Tongue (tissue), 2 donors: ENCODE data around the gene BRMS1. TPM values are rescaled to one million over a fixed set of nuclear protein-coding genes. Genes with fewer than 3 reads are reported as not detected.
A peak's percentile ranks its signal among the peaks of the same experiment; 100 is the strongest.

Experiments
- DNase-seq: peaks from one replicate; pipeline ENCODE4 v3.0.0-alpha.2; 2015
- total RNA-seq: library from RNA; depleted of rRNA; stranded (reverse); fragments of >200 nt; gene quantifications from one replicate; pipeline ENCODE4 v1.2.3, GENCODE V29; 2014

The BRMS1 gene
- total RNA-seq, 1 donor from 2014 or later = 23.6 TPM

GRCh38 chr11:66309475-66309874 lies 35.4 kb downstream of the BRMS1 start:
- DNase-seq = no peak

DNA sequence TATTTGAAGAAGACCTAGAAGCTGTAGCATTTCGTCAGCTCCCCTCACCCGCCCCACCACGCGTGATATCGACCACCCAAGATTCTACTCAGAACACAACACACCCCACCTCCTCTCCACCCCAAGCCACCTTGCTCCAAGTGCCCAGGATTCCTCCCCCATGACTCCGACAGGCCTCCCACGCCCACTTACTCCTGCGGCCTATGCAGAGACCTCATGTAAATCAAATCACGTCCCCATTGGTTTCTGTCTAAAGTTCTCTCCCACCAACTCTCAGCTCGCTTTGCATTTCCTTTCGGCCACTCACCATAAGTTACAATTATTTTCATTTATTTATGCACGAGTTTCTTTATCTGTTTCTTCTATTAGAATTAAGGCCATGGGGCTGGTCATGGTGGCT lies 42.2 kb downstream of the BRMS1 start:
- no peak for DNase-seq

DNA sequence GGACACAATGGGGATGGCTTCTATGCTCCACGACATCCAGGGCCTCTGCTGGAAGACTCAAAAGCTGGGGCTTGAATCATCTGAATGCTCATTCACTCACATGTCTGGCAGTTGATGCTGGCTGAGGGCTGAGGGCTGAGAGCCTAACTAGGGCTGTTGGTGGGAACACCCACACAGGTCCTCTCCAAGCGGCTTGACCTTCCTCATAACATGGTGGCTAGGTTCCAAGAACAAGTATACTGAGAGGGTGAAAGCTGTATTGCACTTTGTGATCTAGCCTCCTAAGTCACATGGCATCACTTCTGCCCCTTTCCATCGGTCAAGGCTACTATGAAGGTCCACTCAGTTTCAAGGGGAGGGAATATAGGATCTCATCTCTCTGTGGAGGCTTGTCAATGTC lies 45.7 kb downstream of the BRMS1 start:
- DNase-seq = no peak

- DNase-seq = no peak
Measured at GRCh38 chr11:66297610-66298009, 47.3 kb downstream of the BRMS1 start.

DNA sequence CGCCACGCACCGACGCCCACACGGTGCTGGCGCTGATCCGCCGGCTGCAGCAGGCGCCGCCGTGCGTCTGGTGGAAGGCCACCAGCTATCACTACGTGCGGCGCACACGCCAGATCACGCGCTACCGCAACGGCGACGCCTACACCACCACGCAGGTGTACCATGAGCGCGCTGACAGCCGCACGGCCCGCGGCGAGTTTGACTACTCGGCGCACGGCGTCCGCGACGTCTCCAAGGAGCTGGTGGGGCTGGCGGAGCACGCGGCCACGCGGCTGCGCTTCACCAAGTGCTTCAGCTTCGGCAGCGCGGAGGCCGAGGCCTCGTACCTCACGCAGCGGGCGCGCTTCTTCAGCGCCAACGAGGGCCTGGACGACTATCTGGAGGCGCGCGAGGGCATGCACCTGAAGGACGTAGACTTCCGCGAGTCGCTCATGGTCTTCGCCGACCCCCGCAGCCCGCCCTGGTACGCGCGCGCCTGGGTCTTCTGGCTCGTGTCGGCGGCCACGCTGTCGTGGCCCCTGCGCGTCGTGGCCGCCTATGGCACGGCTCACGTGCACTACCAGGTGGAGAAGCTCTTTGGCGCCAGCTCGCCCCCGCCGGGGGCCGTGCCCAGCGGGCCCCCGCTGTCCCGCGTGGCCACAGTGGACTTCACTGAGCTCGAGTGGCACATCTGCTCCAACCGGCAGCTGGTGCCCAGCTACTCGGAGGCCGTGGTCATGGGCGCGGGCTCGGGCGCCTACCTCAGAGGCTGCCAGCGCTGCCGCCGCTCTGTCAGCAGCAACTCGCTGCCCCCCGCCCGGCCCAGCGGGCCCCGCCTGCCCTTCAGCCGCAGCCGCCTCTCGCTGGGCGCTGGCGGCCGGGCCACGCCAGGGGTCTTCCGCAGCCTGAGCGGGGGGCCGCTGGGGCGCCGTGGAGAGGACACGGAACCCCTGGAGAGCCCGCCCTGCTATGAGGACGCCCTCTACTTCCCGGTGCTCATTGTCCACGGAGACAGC lies 50.0 kb downstream of the BRMS1 start:
- no peak for DNase-seq

DNA sequence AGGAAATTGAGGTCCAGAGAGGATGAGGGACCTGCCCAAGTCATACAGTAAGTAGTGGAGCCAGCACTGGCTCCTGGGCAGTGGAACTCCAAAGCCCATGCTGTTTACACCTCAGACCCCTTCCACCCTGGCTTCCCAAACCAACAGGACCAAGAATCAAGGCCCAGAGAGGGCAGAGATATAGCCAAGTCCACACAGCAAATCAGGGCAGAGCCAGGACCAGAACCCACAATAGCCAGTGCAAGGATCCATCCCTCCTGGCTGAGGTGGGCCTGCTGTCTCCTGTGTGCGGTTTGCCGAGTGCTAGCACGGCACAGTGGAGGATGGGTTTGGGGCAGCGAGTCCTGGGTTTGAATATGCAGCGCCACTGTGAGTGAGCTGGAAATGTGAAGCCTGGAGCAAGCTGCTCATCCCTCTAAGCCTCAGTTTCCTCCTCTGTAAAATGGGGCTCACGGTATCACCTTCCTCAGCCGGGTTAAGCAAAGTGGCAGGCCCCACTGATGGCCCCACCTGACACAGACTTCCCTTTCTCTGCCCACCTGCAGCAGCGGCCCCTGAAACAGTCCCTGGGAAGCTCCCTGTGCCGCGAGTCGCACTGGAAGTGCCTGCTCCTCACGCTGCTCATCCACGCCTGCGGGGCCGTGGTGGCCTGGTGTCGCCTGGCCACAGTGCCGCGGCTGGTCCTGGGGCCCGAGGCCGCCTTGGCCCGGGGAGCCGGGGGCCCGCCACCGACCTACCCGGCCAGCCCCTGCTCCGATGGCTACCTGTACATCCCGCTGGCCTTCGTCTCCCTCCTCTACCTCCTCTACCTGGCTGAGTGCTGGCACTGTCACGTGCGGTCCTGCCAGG lies 50.9 kb downstream of the BRMS1 start:
- no peak for DNase-seq

- DNase-seq = no peak
Measured at GRCh38 chr11:66293352-66293751, 51.6 kb downstream of the BRMS1 start.

DNA sequence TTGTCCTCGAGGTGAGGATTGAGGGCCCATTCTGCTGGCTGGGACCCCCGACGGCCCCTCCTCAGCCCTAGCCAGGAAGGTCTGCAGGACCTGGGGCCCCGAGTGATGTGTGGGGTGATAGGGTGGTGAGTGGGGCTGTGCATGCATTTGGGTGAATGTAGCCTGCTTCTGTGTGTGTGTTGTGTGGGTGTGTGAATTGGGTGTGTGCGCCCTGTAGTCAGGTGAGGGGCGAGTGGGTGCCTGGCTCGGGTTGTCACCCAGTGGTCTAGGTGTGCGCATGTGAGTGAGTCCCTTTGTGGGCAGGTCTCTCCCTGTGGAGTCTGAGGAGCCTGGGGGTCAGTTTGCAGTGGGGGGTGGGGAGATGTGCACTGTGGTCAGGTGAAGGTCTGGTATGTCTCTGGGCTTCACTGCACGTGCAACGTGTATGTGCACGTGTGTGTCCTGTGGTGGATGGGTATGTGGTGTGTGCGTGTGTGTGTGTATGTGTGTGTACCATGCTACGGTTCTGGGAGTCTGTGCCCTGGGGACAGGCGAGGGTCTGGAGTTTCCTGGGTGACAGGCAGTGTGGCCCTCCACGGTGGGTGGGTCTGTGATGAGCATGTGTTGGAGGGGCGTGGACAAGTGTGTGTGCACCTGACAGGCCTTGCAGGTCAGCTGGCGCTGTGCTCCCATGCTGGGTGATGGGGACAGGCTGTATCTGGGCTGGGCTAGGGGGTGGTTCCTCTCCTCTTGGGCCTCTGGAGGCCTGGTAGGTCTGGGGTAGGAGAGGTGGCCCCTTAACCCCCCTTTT lies 52.2 kb downstream of the BRMS1 start:
- DNase-seq = no peak

- DNase-seq = no peak
Measured at GRCh38 chr11:66291706-66292542, 53.0 kb downstream of the BRMS1 start, which contains the start of gene TMEM151A. Gene TMEM151A (plus strand): TSS chr11:66291894. CDS start chr11:66292014, 120 bp downstream.

DNA sequence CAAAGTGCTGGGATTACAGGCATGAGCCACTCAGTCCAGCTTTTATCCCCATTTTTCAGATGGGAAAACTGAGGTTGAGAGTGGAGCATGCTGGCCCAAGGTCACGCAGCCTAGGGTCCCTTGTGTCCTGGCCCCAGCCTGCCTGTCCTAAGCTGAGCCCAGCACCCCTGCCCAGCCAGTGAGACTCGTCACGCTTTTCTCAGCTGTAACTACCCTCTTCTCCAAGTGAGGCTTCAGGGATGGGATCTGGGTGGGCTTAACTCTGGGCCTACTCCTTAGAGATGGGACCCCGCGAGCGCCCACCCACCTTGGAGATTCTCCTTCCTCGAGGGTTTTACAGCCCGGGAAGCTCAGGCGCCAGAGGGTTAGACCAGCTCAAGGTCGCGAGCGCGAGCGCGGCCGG lies 53.6 kb downstream of the BRMS1 start:
- DNase-seq = no peak

DNA sequence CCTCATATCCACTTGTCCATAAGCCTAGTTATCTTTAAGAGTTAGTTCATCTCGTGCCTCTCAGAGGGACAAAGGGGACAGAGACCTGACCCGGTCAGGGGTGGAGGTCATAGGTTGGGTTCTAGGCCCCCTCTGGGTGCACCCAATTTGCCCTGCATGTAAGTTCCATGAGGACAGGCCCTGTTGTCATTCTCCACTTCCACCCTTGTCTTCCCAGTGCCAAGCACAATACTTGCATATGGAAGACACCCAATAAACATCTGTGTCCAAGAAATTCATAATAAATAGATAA lies 54.6 kb downstream of the BRMS1 start:
- DNase-seq = no peak

- peak; percentile 92 for DNase-seq
Measured at GRCh38 chr11:66289548-66290329, 55.2 kb downstream of the BRMS1 start.

DNA sequence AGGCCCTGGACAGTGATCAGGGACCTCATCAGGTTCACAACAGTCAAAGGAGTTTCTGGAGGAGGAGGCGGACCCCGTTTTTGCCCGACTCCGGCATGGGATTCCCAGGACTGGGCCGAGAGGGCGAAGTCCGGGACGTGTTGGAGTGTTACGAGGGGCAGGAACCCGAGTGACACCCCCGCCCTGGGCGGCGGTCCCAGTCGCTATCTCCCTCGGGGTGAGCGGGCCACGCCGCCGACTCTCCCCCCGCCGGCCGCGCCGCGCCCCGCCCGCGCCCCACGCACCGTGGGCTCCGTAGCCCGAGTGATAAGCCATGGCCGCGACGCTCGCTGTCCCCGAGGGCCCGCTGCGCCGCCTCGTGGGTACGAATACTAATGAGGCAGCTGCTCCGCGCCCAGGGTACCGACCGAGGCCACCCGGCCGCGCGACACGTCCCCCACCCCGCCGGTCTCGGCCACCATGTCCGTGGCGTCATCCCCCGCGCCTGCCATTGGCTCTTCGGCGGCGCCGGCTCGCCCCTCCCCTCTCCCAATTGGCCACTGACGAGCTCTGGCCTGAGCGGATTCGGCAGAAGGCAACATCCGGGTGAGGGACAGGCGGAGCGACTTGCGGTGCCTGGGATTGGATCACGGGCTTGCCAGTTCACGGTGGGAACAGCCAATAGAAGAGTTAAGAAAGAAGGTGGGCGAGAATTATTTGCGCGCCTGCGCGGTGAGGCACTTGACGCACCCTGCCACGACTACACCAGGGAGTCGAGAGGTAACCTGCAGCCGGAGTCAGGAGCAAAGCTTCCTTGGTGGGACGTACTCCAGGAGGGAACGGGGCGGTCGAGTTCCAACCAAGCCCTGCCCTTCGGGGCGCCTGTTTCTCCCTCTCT lies 56.0 kb downstream of the BRMS1 start, which contains the start of gene YIF1A:
TSS of gene YIF1A (minus strand) at position 473 of the 877 bp plus-strand sequence. CDS start at position 315, 158 bp downstream.
- peak; percentile 100 for DNase-seq

GRCh38 chr11:66287889-66288670 lies 56.8 kb downstream of the BRMS1 start:
- DNase-seq = no peak
